Epidermal melanocyte (primary cell): ENCODE results near the gene SNRNP35.
"Not testable (repeated sequence)": the region's sequence is repeated elsewhere in the genome, so short reads cannot be mapped to it uniquely, and the experiment has no call there.

Experiments used
- DNase-seq: peaks from one replicate; pipeline ENCODE4 v3.0.0; 2011; ENCODE audit warnings: low spot score; ENCODE audit not compliant: insufficient read length

SNRNP35 gene

GRCh38 chr12:123457980-123458779 lies at the start of gene SNRNP35:
SNRNP35 (plus strand) TSS chr12:123458139; CDS start chr12:123465541, 7,402 bp downstream.
- DNase-seq = peak; percentile 50

GRCh38 chr12:123408619-123409018 lies 49.3 kb upstream of the SNRNP35 start:
- not testable (repeated sequence) for DNase-seq

GRCh38 chr12:123409284-123410040 lies 48.5 kb upstream of the SNRNP35 start:
- not testable (repeated sequence) for DNase-seq

- DNase-seq = no peak
Observed at GRCh38 chr12:123410041-123410412, 47.9 kb upstream of the SNRNP35 start.

- DNase-seq = no peak
Observed at GRCh38 chr12:123421314-123421713, 36.6 kb upstream of the SNRNP35 start.

GRCh38 chr12:123427036-123427769 lies 30.7 kb upstream of the SNRNP35 start:
- DNase-seq = no peak

- DNase-seq = no peak
Observed at GRCh38 chr12:123428591-123428990, 29.3 kb upstream of the SNRNP35 start.

GRCh38 chr12:123429101-123429500 lies 28.8 kb upstream of the SNRNP35 start:
- DNase-seq = not testable (repeated sequence)

GRCh38 chr12:123431951-123432817 lies 25.8 kb upstream of the SNRNP35 start:
- DNase-seq = not testable (repeated sequence)

- no peak for DNase-seq
Observed at GRCh38 chr12:123433615-123434014, 24.3 kb upstream of the SNRNP35 start.

GRCh38 chr12:123435636-123436016 lies 22.3 kb upstream of the SNRNP35 start:
- DNase-seq = no peak

GRCh38 chr12:123436017-123436964 lies 21.6 kb upstream of the SNRNP35 start, which contains the start of gene RILPL2:
RILPL2 (minus strand) TSS chr12:123436684; CDS start chr12:123436420, 264 bp downstream.
- peak; percentile 65 for DNase-seq

- no peak for DNase-seq
Observed at GRCh38 chr12:123441523-123442164, 16.3 kb upstream of the SNRNP35 start.

- no peak for DNase-seq
Observed at GRCh38 chr12:123442774-123443173, 15.2 kb upstream of the SNRNP35 start.

- no peak for DNase-seq
Observed at GRCh38 chr12:123444092-123445026, 13.6 kb upstream of the SNRNP35 start.

- no peak for DNase-seq
Observed at GRCh38 chr12:123445388-123446332, 12.3 kb upstream of the SNRNP35 start.

- no peak for DNase-seq
Observed at GRCh38 chr12:123446333-123446713, 11.6 kb upstream of the SNRNP35 start.
